ENCODE data around the gene EPB41L2.

The EPB41L2 gene

DNA sequence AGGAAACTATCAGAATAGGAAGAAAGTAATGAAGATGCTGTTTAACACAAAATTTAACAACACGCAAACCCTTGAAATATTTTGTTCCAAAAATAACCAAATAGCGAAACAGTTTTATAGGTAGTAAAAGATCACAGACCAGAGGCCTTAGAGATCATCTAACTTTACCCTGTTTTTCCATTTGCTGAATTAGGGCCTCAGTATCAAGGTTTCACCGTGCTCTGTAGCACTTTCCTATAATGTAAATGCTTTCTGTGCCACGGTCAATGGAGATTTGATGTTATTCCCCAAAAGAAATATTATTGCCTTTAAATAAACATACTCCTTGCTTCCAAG lies 23.7 kb downstream of the EPB41L2 start:
- Histone ChIP-seq H3K27ac (ENCODE audit: low read depth in 2 of 2, low read length in 2 of 2) (no peak overlapping the region), H3K36me3 (ENCODE audit: control insufficient read depth in 2 of 2, insufficient read depth in 2 of 2, low read length in 2 of 2) (no peaks in the 10 kb centered on the region), H3K9ac (ENCODE audit: low read depth in 1 of 2, low read length in 2 of 2) (no peak overlapping the region), H3K9me3 (ENCODE audit: control insufficient read depth in 2 of 2, low read length in 2 of 2) (no peaks in the 10 kb centered on the region), H3K4me3 (ENCODE audit: low read length in 2 of 2) (no peak overlapping the region), H3K4me1 (ENCODE audit: control insufficient read depth in 2 of 2, insufficient read depth in 2 of 2, low read length in 2 of 2) (peaks cover 0 to 9% of the 10 kb centered on the region in 2 donors), H3K27me3 (ENCODE audit: control insufficient read depth in 2 of 2, insufficient read depth in 2 of 2, low read length in 2 of 2) (no peaks in the 10 kb centered on the region)

DNA sequence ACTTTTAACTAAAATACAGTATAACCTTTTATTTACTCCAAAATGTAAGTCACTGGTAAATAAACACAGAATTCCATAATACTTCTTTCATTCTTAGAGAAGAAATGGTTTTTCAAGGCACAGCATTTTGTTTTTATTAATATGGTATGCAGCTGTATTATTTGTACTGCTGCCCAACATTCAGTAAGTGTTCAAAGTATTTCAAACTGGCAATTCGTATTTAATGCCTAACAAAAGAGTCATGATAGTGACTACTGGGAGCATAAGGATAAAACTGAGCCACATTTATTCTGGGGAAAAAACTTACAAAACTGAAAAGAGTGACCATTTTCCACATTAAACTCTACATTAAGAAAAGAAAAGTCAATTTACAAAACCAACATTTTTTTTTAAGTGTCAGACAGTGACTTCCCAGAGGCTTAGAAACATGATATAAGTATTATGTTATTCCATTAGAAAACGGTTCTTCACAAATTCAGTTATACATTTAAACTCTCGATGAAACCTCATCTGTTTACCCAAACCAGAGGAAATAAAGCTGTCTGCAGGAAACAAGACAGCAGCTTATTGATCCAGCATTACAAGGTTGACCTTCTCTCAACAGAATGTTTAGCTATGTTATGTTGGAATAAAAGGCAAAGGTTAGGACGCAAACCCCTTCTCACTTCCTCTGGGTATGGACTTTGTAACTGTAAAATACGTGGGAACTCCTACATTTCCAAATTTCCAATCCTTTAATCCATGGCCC lies 24.3 kb downstream of the EPB41L2 start:
- no peaks in the 10 kb centered on the region for H3K9me3 ChIP-seq (ENCODE audit: control insufficient read depth in 2 of 2, low read length in 2 of 2)
- H3K4me1 ChIP-seq (ENCODE audit: control insufficient read depth in 2 of 2, insufficient read depth in 2 of 2, low read length in 2 of 2) = peaks cover 0 to 9% of the 10 kb centered on the region in 2 donors
- H3K4me3 ChIP-seq (ENCODE audit: low read length in 2 of 2) = no peak overlapping the region
- H3K27me3 ChIP-seq (ENCODE audit: control insufficient read depth in 2 of 2, insufficient read depth in 2 of 2, low read length in 2 of 2) = no peaks in the 10 kb centered on the region
- H3K9ac ChIP-seq (ENCODE audit: low read depth in 1 of 2, low read length in 2 of 2) = no peak overlapping the region
- no peak overlapping the region for H3K27ac ChIP-seq (ENCODE audit: low read depth in 2 of 2, low read length in 2 of 2)
- no peaks in the 10 kb centered on the region for H3K36me3 ChIP-seq (ENCODE audit: control insufficient read depth in 2 of 2, insufficient read depth in 2 of 2, low read length in 2 of 2)

DNA sequence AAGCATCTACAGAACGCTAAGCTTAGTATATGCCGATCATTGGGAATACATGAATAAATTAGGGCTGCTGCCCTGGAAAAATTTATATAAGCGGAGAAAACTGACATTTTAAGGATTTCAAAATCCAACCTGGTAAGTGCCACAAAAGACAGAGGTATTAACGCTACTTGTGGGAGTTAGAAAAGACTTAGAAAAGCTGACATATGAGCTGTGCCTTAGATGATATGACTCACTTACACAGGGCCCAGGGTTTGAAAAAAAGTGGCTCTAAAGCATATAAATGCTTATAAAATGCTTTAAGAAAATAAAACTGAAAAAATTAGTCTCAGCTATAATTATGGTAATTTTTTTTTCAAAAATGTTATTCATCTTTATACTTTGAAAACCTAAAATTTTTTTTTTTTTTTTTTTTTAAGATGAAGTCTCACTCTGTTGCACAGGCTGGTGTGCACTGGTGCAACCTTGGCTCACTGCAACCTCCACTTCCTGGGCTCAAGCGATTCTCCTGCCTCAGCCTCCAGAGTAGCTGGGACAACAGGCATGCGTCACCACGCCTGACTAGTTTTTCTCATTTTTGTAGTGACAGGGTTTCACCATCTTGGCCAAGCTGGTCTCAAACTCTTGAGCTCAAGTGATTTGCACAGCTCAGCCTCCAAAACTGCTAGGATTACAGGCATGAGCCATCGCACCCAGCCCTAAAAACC lies 25.7 kb downstream of the EPB41L2 start:
- H3K27ac ChIP-seq (ENCODE audit: low read depth in 2 of 2, low read length in 2 of 2) = no peak overlapping the region
- H3K4me1 ChIP-seq (ENCODE audit: control insufficient read depth in 2 of 2, insufficient read depth in 2 of 2, low read length in 2 of 2) = peaks cover 0 to 9% of the 10 kb centered on the region in 2 donors

DNA sequence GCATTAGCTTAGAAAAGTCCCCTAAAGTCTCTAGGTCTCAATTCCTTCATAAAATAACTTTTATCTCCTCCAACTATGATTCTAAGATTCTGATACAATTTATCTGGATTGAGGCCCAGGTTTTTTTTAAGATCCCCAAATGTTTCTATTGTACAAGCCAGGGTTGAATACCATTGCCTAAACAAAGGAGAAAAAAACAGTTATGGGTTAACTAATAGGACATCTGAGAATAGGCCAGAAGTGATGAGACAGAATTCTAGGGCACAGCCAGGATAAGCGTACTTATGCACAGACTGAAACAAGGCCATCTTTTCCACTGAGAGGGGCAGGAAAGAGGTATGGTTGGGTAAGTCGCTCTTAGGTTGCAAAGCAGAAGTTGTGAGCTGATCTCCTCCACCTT lies 26.4 kb downstream of the EPB41L2 start:
- Histone ChIP-seq H3K27ac (ENCODE audit: low read depth in 2 of 2, low read length in 2 of 2) (no peak overlapping the region), H3K4me3 (ENCODE audit: low read length in 2 of 2) (no peak overlapping the region), H3K9me3 (ENCODE audit: control insufficient read depth in 2 of 2, low read length in 2 of 2) (no peaks in the 10 kb centered on the region), H3K36me3 (ENCODE audit: control insufficient read depth in 2 of 2, insufficient read depth in 2 of 2, low read length in 2 of 2) (no peaks in the 10 kb centered on the region), H3K27me3 (ENCODE audit: control insufficient read depth in 2 of 2, insufficient read depth in 2 of 2, low read length in 2 of 2) (no peaks in the 10 kb centered on the region), H3K9ac (ENCODE audit: low read depth in 1 of 2, low read length in 2 of 2) (no peak overlapping the region), H3K4me1 (ENCODE audit: control insufficient read depth in 2 of 2, insufficient read depth in 2 of 2, low read length in 2 of 2) (peaks cover 0 to 9% of the 10 kb centered on the region in 2 donors)

More for the DNA sequence above, 25.7 kb downstream of the EPB41L2 start:
- no peaks in the 10 kb centered on the region for H3K36me3 ChIP-seq (ENCODE audit: control insufficient read depth in 2 of 2, insufficient read depth in 2 of 2, low read length in 2 of 2)
- no peaks in the 10 kb centered on the region for H3K9me3 ChIP-seq (ENCODE audit: control insufficient read depth in 2 of 2, low read length in 2 of 2)
- no peak overlapping the region for H3K9ac ChIP-seq (ENCODE audit: low read depth in 1 of 2, low read length in 2 of 2)
- no peak overlapping the region for H3K4me3 ChIP-seq (ENCODE audit: low read length in 2 of 2)
- no peaks in the 10 kb centered on the region for H3K27me3 ChIP-seq (ENCODE audit: control insufficient read depth in 2 of 2, insufficient read depth in 2 of 2, low read length in 2 of 2)

DNA sequence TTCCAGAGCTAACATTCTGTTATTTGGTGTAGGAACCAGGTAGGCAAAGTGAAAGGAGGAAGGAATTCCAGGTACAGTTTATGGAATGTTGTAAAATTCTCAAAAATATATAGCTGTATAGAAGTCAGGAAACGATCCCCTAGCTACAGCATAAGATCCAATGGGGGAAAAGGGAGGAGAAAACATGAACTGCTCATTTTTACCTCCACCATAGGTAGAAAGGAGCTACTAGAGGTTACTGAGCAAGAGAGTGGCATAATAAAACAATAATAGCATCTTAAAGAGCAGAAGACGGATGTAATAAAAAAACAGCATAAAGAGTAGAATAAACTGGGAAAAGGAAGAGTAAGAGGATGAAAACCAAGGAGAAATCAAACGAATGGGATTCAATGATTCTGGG lies 26.9 kb downstream of the EPB41L2 start:
- no peak overlapping the region for H3K9ac ChIP-seq (ENCODE audit: low read depth in 1 of 2, low read length in 2 of 2)
- H3K27ac ChIP-seq (ENCODE audit: low read depth in 2 of 2, low read length in 2 of 2) = no peak overlapping the region
- no peaks in the 10 kb centered on the region for H3K9me3 ChIP-seq (ENCODE audit: control insufficient read depth in 2 of 2, low read length in 2 of 2)
- H3K27me3 ChIP-seq (ENCODE audit: control insufficient read depth in 2 of 2, insufficient read depth in 2 of 2, low read length in 2 of 2) = no peaks in the 10 kb centered on the region
- H3K4me1 ChIP-seq (ENCODE audit: control insufficient read depth in 2 of 2, insufficient read depth in 2 of 2, low read length in 2 of 2) = peaks cover 0 to 9% of the 10 kb centered on the region in 2 donors
- H3K36me3 ChIP-seq (ENCODE audit: control insufficient read depth in 2 of 2, insufficient read depth in 2 of 2, low read length in 2 of 2) = no peaks in the 10 kb centered on the region
- H3K4me3 ChIP-seq (ENCODE audit: low read length in 2 of 2) = no peak overlapping the region

DNA sequence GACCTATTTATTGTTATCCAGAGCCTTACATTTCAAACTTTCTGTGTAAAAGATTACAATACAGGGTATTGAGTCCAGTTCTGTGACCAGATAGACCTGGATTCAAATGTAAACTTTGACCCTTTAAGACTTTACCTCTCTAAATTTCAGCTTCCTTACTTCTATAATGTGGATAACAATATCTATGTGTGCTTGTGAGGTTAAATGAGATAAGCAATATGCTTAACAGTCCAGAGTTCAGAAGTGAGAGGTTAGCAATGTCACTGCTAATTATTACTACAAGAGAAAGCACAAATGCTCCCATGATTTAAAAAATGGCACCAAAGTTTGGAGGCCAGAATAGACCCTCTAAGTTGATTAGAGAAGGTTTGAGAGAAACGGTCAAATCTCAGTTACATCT lies 27.5 kb downstream of the EPB41L2 start:
- H3K9ac ChIP-seq (ENCODE audit: low read depth in 1 of 2, low read length in 2 of 2) = no peak overlapping the region
- H3K4me1 ChIP-seq (ENCODE audit: control insufficient read depth in 2 of 2, insufficient read depth in 2 of 2, low read length in 2 of 2) = peaks cover 0 to 9% of the 10 kb centered on the region in 2 donors
- no peak overlapping the region for H3K27ac ChIP-seq (ENCODE audit: low read depth in 2 of 2, low read length in 2 of 2)
- H3K36me3 ChIP-seq (ENCODE audit: control insufficient read depth in 2 of 2, insufficient read depth in 2 of 2, low read length in 2 of 2) = no peaks in the 10 kb centered on the region
- H3K9me3 ChIP-seq (ENCODE audit: control insufficient read depth in 2 of 2, low read length in 2 of 2) = no peaks in the 10 kb centered on the region
- H3K27me3 ChIP-seq (ENCODE audit: control insufficient read depth in 2 of 2, insufficient read depth in 2 of 2, low read length in 2 of 2) = no peaks in the 10 kb centered on the region
- H3K4me3 ChIP-seq (ENCODE audit: low read length in 2 of 2) = no peak overlapping the region

DNA sequence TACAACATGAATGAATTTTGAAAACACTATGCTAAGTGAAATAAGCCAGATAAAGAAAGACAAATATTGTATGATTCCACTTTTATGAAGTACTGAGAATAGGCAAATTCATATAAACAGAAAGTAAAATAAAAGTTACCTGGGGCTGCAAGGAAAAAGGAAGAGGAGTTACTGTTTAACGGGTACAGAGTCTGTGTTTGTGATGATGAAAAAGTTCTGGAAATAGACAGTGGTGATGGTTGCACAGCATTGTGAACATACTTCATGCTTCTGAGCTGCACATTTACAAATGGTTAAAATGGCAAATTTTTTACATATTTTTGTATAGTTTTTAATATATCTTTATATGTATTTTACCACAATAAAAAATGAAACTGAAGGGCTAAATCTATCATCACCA lies 29.4 kb downstream of the EPB41L2 start:
- H3K4me1 ChIP-seq (ENCODE audit: control insufficient read depth in 2 of 2, insufficient read depth in 2 of 2, low read length in 2 of 2) = peaks cover 4 to 5% of the 10 kb centered on the region in 2 donors
- no peak overlapping the region for H3K27ac ChIP-seq (ENCODE audit: low read depth in 2 of 2, low read length in 2 of 2)
- H3K9ac ChIP-seq (ENCODE audit: low read depth in 1 of 2, low read length in 2 of 2) = no peak overlapping the region
- no peaks in the 10 kb centered on the region for H3K36me3 ChIP-seq (ENCODE audit: control insufficient read depth in 2 of 2, insufficient read depth in 2 of 2, low read length in 2 of 2)
- no peaks in the 10 kb centered on the region for H3K9me3 ChIP-seq (ENCODE audit: control insufficient read depth in 2 of 2, low read length in 2 of 2)
- H3K4me3 ChIP-seq (ENCODE audit: low read length in 2 of 2) = no peak overlapping the region
- H3K27me3 ChIP-seq (ENCODE audit: control insufficient read depth in 2 of 2, insufficient read depth in 2 of 2, low read length in 2 of 2) = no peaks in the 10 kb centered on the region

DNA sequence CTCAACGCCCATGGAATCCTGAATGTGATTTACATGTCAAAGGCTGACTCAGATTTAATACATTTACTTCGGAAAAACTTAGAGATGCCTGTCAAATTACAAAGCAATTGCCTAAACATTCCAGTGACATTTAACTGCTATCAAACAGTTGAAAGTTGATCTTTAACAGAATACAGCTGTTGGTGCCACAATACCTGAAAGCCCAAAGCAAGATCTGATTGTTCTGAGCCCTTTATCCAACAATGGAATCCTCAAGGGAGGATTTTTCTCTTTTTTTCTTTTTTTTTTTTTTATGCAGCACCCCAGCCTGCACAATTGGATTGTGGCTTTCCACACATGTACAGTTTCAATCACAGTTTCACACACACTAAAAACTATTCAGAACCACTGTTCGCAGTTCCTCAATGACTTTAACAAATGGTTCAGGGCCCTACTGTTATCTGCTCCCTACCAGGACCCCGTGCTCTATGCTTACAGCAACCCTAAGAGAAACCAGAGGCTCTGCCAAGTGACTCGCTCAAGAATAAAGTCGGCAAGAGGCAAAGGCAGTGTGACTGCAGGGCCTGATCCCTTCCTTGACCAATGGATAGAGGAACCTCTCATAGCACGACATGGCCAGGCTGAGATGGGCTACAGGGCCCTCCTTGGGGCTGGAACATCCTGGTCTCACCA lies 33.3 kb downstream of the EPB41L2 start:
- H3K27me3 ChIP-seq (ENCODE audit: control insufficient read depth in 2 of 2, insufficient read depth in 2 of 2, low read length in 2 of 2) = no peaks in the 10 kb centered on the region
- H3K36me3 ChIP-seq (ENCODE audit: control insufficient read depth in 2 of 2, insufficient read depth in 2 of 2, low read length in 2 of 2) = no peaks in the 10 kb centered on the region
- no peak overlapping the region for H3K9ac ChIP-seq (ENCODE audit: low read depth in 1 of 2, low read length in 2 of 2)
- H3K27ac ChIP-seq (ENCODE audit: low read depth in 2 of 2, low read length in 2 of 2) = no peak overlapping the region
- no peaks in the 10 kb centered on the region for H3K9me3 ChIP-seq (ENCODE audit: control insufficient read depth in 2 of 2, low read length in 2 of 2)
- H3K4me1 ChIP-seq (ENCODE audit: control insufficient read depth in 2 of 2, insufficient read depth in 2 of 2, low read length in 2 of 2) = peaks cover 3 to 5% of the 10 kb centered on the region in 2 donors
- no peak overlapping the region for H3K4me3 ChIP-seq (ENCODE audit: low read length in 2 of 2)

DNA sequence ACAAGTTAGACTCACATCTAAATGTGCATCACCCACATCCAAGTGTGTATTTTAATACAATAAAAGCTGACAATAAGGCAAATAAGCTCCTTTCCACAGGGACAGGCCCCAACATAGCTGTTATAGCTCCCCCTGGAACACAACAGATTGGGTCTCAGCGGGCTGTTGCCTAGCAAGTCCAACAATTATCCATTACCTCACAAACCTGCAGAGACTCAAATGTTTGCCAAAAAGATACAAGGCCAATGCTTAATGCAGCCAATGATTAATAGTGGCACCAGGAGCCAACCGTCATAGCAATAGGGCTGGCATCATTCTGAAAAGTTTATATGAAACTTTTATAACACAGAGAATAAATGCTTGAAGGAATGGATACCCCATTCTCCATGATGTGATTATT lies 35.7 kb downstream of the EPB41L2 start:
- no peaks in the 10 kb centered on the region for H3K9me3 ChIP-seq (ENCODE audit: control insufficient read depth in 2 of 2, low read length in 2 of 2)
- no peaks in the 10 kb centered on the region for H3K36me3 ChIP-seq (ENCODE audit: control insufficient read depth in 2 of 2, insufficient read depth in 2 of 2, low read length in 2 of 2)
- H3K27ac ChIP-seq (ENCODE audit: low read depth in 2 of 2, low read length in 2 of 2) = no peak overlapping the region
- H3K9ac ChIP-seq (ENCODE audit: low read depth in 1 of 2, low read length in 2 of 2) = no peak overlapping the region
- no peaks in the 10 kb centered on the region for H3K27me3 ChIP-seq (ENCODE audit: control insufficient read depth in 2 of 2, insufficient read depth in 2 of 2, low read length in 2 of 2)
- H3K4me1 ChIP-seq (ENCODE audit: control insufficient read depth in 2 of 2, insufficient read depth in 2 of 2, low read length in 2 of 2) = peaks cover 3 to 5% of the 10 kb centered on the region in 2 donors
- no peak overlapping the region for H3K4me3 ChIP-seq (ENCODE audit: low read length in 2 of 2)

DNA sequence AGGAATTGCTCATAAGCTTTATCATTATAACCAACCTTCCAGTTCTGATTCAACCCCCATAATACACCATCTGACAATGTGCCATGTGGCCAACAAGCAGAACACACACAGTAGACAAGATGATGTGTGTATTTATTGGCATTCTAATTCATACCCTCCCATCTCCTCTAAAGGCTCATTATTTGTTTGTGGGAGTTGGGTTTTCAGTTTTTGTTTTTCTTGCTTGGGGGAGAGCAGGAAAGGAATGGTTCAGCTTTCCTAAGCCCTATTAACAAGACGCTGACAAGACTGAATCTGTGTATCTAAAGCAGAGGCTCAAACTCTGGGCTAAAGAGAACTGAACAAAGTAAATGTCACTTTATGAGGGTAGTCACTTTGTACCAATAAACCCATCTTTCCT lies 36.8 kb downstream of the EPB41L2 start:
- no peak overlapping the region for H3K4me3 ChIP-seq (ENCODE audit: low read length in 2 of 2)
- H3K4me1 ChIP-seq (ENCODE audit: control insufficient read depth in 2 of 2, insufficient read depth in 2 of 2, low read length in 2 of 2) = peaks cover 3 to 5% of the 10 kb centered on the region in 2 donors
- no peaks in the 10 kb centered on the region for H3K36me3 ChIP-seq (ENCODE audit: control insufficient read depth in 2 of 2, insufficient read depth in 2 of 2, low read length in 2 of 2)
- H3K27me3 ChIP-seq (ENCODE audit: control insufficient read depth in 2 of 2, insufficient read depth in 2 of 2, low read length in 2 of 2) = no peaks in the 10 kb centered on the region
- H3K27ac ChIP-seq (ENCODE audit: low read depth in 2 of 2, low read length in 2 of 2) = no peak overlapping the region
- no peaks in the 10 kb centered on the region for H3K9me3 ChIP-seq (ENCODE audit: control insufficient read depth in 2 of 2, low read length in 2 of 2)
- H3K9ac ChIP-seq (ENCODE audit: low read depth in 1 of 2, low read length in 2 of 2) = no peak overlapping the region

All from mucosa of rectum (tissue), 2 donors.